Measurements from ENCODE around the gene C5orf15.

Gene C5orf15

DNA sequence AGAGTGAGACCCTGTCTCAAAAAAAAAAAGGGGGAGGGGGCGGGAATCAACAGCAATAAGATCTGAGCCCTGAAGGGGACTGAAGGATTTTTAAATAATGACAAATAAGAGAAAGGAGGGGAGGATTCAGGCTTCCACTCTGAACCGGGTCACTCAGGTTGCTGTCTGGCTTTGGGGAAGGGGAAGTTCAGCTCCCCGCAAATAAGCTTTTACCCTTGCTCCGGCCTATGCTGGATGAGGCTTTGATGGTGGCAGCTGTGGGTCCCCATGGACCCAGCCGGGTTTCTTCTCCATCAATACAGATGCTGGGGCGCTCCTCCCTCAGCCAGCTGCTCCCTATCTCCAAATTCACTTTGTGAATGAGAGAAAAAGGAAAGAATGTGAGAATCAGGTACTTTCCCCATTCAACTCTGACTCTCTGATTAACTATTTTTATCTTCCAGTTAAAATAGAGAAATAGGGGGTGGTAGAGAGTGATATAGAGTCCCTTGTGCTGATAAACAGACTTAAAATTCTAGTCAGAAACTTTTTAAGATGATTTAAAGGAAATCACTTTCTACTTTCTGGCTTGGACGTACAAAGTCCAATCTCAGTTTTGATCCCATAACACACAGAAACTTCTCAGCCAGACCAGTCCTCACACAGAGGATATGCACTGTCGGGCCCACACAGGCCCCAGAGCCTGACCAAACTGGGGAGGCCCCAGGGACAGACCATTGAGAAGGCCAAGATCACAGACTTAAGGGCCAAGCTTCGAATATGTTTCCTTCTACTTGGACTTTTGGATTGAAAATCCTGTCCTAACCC is 39.6 kb downstream of the C5orf15 start:
- Histone ChIP-seq H3K4me3 (no peak overlapping the region), H3K27ac (peak overlapping the region in 1 of 21 experiments; percentile 35)

DNA sequence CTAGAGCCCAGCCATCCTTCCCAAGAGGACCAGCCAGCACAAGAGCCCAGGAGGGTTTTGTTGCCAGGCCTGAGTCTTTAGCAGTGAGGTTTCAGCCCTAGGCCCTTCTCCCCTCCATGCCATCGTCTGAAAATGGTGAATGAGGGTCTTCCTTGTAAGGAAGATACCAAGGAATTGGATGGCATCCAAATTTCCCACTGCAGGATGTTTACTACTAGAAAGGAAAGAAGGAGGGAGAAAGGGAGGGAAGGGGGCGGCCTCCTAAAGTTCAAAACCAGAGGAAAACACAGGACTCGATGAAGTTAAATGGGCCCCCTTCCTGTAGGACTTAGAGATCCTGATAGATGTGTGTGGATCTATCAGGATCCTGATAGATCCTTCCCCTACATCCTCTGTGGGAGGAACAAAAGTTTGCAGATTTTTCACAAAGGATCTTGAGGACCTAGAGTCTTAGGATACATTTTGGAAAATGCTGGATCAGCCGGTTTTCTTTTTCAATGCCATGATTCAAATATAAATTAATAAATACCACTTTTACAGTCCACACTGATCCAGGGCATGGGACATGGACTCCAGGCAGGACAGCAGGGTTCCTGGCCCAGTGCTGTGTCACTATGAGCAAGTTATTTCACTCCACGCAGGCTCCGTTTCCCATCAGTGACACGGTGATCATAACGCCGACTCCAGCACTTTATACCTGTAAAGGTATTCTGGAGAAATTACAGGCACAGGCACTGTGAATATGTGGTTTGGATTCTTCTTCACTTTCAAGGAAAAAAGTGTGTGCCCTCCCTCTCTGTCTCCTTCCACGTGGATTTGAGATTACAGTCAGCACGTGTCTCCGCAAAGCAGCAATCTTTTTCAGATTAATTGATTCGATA is 40.9 kb downstream of the C5orf15 start:
- Histone ChIP-seq H3K27ac (no peak overlapping the region), H3K4me3 (no peak overlapping the region)

DNA sequence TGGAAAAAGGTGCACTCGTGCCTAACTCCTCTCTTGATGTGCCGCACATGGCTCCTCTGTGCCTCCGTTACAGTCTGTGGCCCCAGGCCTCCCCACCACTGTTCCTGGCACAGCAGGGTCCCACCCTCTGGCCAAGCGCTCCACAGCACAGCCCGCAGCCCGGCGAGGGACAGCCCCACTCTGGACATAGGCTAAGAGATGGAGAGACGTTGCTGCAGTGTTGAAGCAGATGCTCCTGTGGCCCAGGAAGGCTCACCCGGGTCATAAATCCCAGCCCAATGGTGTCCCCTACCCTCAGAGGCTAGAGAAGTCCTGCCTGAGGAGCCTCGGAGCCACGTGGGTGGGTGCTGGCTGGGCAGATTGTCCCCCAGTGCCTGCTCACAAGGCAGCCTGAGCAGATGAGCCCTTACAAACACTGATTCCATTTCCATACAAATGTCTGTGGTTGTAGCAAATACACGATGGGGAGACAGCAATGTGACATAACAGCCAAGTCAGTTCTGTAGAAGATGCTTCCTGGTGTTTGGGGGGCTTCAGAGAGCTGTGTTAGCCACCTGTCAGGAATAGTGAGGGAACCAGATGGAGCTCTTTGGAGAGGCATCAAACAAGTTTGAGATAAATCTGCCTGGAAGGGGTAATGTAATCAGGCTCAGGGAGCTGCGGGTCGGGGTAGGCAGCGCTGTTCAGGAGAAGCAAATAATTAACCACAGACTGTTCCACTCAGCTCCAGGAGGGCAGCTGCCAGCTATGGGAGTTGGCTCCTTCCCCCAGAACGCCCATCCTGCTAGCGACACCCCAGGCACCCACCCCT is 41.7 kb downstream of the C5orf15 start:
- no peak overlapping the region for H3K4me3 ChIP-seq
- no peak overlapping the region for H3K27ac ChIP-seq

DNA sequence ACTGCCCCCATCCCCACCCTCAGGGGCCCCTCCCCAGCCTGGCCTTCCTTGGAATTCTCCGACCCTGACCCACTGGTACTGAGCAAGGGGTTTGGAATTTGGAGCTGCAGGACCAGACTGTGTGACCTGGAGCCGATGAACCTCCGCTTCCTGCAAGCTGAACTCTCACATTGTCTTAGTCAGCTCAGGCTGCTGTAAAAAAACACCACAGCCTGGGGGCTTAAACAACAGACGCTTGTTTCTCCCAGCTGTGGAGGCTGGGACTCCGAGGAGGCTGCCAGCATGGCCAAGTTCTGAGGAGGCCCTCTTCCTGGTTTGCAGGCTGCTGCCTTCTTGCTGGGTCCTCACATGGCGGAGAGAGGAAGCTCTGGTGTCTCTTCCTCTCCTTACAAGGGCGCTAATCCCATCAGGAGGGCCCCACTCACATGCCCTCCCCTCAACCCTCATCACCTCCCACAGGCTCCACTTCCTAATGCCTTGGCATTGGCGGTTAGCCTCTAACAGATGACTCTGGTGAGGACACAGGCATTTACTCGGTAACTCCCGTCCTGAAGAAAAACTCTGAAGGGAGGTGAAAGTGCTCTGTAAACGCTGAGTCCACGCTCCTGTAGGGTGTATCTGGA is 42.4 kb downstream of the C5orf15 start:
- no peak overlapping the region for H3K4me3 ChIP-seq
- H3K27ac ChIP-seq = no peak overlapping the region

DNA sequence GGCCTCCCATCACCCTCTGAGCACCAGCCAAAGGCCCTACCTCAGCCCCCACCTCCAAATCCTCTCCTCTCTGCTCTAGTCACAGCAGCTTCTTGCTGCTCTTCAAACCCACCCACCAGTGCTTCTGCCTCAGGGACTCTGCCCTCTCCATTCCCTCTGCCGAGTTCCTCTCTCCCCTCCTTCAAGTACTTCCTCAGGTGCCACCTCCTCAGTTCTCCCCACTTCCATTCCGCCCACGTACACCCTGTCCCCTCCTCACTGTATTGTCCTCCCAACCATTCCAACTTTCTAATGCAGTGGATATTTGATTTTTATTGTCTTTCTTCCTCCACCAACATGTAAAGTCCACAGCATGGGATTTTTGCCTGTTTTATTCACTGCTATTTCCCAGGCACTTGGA is 43.2 kb downstream of the C5orf15 start:
- H3K4me3 ChIP-seq = no peak overlapping the region
- H3K27ac ChIP-seq = no peak overlapping the region

DNA sequence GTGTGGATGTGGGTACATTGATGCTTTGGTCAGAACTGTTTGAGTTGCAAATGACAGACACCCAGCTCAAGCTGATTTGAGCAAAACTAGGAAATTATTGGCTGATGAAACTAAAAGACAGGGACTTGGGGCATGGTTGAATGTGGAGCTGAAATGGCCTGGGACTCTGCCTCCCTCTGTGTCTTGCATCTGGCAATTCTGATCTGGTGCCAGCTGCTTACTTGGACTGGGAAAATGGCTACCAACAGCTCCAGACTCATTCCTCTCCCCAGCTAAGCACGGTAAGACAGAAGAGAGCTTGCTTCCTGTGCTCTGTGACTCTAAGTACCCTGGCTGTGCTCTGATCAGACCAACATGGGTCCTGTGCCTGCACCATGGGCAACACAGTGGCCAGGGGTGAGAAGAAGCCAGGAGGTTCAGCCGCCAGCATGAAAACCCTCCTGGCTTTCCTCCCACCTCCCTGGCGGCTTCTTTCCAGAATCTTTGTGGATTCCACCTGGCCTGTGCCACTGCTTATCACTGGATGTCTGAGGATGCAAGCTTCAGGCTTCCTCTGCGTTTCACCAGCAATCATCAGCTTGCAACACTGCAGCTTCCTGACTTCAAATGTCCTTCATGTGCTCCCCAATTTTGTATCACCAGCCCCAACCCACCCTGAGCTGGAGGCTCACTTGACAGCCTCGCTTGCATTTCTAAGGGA is 44.1 kb downstream of the C5orf15 start:
- H3K27ac ChIP-seq = no peak overlapping the region
- no peak overlapping the region for H3K4me3 ChIP-seq

DNA sequence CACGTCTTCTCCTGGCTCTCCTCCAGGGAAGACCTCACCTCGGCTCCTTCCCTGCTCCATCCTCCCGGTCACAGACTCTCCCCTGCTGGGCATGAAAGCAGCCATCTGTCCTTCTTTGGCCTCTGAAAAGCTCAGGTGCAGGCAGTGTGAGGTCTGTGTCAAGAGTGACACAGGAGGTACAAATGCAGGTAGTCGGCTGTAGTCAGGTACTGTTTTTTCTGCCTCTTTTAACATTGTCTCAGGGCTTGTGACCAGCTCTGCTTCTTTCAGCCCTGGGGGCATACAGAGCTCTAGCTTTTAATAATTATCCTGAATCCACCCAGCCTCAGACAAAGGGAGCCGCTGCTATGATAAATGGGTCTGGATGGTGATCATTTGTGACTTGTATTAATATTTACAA is 46.4 kb downstream of the C5orf15 start:
- no peak overlapping the region for H3K27ac ChIP-seq

DNA sequence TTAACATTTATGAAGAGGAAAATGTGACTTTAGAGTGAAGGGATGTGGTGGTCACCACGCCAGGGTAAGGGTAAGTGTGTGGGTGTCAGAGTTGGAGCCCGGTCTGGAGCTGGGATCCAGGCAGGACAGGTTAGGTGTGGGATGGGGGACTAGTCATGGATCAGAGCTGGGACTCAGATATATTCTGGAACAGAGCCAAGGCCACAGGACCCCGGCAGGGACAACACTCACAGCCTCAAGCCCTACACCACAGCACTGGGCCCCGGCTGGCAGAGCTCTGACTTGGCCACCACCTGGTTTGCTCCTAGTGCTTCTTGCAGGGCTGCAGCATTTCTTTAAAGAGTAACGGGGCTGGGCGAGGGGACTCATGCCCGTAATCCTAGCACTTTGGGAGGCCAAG is 47.4 kb downstream of the C5orf15 start:
- H3K4me3 ChIP-seq = no peak overlapping the region

More for the DNA sequence above, 46.4 kb downstream of the C5orf15 start:
- no peak overlapping the region for H3K4me3 ChIP-seq

DNA sequence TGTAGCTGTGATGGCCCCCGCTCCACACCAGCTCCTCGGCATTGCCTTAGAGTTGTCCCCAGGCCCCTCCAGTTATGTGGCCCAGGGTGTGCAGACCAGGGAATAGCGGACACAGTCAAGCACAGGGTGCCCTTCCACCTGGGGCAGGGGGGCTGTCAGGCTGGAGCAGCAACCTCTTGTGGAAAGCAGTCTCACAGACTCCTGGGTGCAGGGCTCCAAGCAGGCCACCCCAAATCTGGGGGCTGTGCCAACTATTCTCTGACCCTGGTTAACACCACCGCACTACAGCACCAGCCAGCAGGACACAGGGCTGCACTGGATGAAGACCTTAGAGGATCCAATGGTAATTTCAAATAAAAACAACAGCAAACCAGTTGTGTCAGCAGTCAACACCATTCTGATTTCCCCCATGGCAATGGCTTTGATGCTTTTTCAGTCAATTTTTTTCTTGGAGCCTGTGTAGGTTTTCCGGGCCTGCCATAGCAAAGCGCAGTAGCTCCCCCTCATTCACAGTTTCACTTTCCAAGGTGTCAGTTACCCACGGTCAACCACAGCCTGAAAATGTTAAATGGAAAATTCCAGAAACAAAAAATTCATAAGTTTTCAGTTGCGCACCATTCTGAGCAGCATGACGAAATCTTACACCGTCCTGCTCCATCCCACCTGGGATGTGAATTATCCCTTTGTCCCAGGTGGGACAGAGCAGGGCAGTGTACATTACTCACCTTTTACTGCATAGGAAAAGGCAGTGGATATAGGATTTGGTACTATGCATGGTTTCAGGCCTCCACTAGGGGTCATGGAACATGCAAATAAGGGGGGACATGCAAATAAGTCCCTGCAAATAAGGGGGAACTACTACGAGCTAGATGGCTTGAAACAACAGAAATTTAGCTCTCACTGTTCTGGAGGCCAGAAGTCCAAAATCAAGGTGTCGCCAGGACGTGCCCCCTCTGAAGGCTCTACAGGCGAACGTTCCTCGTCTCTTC is 49.0 kb downstream of the C5orf15 start:
- no peak overlapping the region for H3K4me3 ChIP-seq

More for the DNA sequence above, 47.4 kb downstream of the C5orf15 start:
- no peak overlapping the region for H3K27ac ChIP-seq

DNA sequence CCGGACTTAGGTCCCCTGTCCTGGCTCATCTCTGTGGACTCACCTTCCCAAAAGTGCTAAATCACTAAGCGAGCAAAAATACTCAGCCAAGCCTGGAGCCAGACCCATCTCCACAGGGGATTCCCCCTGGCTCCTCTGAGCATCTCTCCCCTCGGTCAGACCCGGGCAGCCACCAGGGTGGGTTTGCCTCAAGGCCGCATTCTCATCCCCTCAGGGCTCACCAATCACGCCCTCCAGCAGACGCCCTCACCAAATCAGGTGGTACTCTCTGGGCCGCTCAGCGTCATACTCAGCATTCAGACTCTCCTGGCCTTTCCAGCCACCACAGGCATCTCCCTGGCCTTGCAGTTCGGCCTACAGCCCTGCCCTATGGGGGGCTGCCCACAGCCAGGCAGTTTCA is 49.7 kb downstream of the C5orf15 start:
- no peak overlapping the region for H3K27ac ChIP-seq

More for the DNA sequence above, 49.0 kb downstream of the C5orf15 start:
- H3K27ac ChIP-seq = no peak overlapping the region

DNA sequence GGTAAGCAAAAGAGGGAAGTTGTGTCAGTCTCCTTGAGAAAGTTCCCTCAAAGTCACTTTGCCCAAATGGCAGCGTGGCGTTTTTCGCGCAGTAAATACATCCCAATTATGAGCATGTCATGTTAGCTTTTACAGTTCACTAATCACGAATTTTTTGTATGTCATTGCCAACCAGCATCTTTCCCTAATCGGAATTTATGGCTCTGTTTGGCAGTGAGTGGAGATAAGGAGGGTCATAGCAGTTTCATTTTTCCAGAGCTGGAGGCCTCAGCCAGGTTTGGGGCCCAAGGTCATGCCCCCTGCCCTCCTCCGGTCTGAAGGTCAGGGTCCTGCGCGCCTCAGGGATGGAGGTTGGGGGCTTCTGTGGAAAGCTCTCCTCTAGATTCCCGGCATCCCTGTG is 50.1 kb downstream of the C5orf15 start:
- Histone ChIP-seq H3K4me3 (no peak overlapping the region), H3K27ac (no peak overlapping the region)

More for the DNA sequence above, 49.7 kb downstream of the C5orf15 start:
- no peak overlapping the region for H3K4me3 ChIP-seq

DNA sequence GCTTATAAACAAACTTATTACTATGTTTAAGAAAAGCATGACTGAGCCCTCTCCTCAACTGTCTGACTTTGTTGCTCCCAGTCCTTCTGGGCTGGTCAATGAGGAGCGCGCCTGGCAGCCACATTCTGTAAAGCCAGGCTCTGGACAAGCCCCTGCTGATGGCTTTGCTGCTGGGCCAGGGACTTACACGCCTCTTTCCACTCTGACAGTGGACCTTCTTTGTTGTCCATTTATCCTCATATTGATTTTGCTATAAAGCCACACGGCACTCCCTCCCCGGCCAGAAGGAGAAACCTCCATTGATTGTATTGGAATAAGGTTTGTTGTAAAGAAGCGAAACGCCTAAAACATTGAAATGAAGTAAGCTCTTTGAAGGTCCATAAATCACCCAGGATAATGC is 50.6 kb downstream of the C5orf15 start:
- Histone ChIP-seq H3K4me3 (no peak overlapping the region), H3K27ac (no peak overlapping the region)

DNA sequence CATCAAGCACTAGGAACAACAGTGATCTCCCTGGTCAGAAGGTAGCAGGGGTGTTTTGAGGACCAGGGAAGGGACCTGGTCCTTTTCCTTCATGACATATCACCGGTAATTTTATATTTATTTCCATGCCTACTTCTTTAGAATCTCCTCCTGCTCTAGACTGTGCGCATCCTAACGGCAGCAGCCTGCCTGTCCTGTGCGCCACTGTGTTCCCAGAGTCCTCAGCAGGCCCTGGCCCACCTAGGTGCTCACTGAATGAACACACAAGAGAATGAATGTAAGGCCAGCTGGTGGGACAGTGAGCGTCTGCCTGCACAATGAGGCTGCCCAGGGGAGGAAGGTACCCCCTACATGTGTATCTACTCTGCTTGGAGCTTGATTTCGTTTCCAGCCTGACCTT is 51.5 kb downstream of the C5orf15 start:
- no peak overlapping the region for H3K27ac ChIP-seq
- no peak overlapping the region for H3K4me3 ChIP-seq

DNA sequence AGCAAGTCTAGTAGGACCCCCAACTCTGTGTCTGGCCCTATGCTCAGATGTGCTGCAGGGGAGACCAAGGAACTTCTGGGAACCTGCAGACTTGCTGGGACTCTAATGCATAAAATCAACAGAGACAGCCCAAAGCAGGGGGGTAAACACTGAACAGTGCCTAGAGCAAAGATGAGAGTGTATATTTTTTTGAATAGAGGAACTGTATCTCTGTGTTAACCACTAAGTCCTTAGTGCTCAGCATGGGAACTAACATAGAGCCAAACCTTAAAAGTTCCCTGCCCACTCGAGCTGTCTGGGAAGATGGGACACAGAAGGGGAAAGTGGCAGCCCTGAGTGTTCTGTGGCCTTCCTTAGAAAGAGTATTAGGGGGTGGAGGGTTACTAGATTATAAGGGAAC is 51.9 kb downstream of the C5orf15 start:
- no peak overlapping the region for H3K4me3 ChIP-seq
- no peak overlapping the region for H3K27ac ChIP-seq

DNA sequence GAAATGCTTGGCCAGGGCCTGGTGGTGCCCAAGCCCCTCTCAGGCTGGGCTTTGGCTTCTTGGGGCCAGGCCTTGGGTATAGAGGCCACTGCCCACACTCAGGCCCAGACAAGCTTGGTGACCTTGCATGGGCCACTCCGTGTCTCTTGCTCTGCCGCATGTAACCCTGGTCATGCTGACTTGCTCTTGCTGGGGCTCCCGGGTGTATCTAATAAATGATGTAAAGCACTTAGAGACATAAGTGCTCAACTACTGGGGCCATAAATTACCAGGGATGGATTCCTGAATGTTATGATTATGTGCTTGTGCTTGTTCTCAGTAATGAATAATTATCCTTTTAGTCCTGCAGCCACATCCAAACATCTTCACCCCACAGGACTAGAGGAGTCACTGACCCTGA is 54.0 kb downstream of the C5orf15 start:
- Histone ChIP-seq H3K4me3 (no peak overlapping the region), H3K27ac (no peak overlapping the region)

DNA sequence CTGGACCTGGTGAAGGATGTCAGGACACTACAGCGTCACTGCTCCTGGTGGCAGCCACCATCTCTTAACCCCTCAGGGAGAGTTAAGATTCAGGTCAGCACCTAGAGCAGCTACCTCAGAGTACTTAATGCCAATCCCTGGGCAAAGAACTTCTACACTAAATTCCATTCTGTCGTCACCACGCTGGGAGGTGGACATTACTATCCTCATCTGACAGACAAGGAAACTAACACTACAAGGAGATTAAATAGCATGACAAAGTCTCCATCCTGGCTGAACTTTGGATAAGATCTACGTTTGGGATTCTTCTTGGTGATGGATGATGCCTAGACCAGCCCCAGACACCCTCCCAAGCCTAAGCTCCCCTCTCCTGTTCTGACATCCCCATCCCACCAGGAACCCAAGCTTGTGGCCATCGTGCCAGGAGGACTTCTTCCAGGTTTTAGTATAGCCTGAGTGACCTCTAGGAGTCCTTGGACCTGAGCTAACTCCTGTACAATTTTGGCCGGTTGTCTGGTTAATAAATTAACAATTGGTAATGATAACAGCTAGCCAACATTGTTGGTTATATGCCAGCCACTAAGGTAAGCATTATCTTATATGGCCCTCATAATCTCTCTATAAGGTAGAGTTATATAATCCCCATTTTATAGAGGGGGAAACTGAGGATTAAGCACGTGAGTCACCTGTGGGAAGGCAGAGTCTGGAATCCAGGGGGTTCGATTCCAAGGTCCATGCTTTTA is 54.8 kb downstream of the C5orf15 start:
- no peak overlapping the region for H3K4me3 ChIP-seq
- H3K27ac ChIP-seq = no peak overlapping the region

DNA sequence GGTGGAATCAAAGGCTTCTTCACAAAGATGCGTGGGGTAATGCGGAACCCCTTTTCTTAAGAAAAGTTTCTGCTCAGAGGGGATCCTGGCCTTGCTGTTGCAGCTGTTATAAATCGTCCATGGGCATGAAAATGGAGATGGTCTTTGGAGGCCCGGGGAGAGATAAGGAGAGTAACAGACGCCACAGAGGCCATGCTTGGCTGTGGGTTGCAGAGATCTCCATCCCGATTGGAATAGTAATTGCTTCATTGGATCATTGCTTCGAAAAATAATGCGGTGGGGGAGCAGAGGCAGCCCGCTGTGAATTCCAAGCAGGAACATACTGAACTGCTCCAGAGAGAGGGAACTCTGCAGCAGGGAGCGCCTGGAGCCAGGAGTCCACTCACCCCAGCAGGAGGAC is 55.5 kb downstream of the C5orf15 start:
- H3K4me3 ChIP-seq = no peak overlapping the region

More for the DNA sequence above, 55.5 kb downstream of the C5orf15 start:
- no peak overlapping the region for H3K27ac ChIP-seq

Measured in skin epidermis (tissue), 12 donors.